GM21360 (cell line): ENCODE measurements around the gene CATSPERE.

Source experiments
- ATAC-seq: cut with Tn5 transposase; IDR thresholded peaks from one replicate; pipeline ENCODE4 v1.9.1; 2021; ENCODE audit warnings: mild to moderate bottlenecking, moderate library complexity; ENCODE audit not compliant: unreplicated experiment

CATSPERE gene, protein sequence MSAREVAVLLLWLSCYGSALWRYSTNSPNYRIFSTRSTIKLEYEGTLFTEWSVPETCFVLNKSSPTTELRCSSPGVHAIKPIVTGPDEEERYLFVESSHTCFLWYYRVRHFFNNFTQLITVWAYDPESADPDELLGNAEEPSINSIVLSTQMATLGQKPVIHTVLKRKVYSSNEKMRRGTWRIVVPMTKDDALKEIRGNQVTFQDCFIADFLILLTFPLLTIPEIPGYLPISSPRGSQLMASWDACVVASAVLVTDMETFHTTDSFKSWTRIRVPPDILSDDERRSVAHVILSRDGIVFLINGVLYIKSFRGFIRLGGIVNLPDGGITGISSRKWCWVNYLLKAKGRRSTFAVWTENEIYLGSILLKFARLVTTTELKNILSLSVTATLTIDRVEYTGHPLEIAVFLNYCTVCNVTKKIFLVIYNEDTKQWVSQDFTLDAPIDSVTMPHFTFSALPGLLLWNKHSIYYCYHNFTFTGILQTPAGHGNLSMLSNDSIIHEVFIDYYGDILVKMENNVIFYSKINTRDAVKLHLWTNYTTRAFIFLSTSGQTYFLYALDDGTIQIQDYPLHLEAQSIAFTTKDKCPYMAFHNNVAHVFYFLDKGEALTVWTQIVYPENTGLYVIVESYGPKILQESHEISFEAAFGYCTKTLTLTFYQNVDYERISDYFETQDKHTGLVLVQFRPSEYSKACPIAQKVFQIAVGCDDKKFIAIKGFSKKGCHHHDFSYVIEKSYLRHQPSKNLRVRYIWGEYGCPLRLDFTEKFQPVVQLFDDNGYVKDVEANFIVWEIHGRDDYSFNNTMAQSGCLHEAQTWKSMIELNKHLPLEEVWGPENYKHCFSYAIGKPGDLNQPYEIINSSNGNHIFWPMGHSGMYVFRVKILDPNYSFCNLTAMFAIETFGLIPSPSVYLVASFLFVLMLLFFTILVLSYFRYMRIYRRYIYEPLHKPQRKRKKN

DNA sequence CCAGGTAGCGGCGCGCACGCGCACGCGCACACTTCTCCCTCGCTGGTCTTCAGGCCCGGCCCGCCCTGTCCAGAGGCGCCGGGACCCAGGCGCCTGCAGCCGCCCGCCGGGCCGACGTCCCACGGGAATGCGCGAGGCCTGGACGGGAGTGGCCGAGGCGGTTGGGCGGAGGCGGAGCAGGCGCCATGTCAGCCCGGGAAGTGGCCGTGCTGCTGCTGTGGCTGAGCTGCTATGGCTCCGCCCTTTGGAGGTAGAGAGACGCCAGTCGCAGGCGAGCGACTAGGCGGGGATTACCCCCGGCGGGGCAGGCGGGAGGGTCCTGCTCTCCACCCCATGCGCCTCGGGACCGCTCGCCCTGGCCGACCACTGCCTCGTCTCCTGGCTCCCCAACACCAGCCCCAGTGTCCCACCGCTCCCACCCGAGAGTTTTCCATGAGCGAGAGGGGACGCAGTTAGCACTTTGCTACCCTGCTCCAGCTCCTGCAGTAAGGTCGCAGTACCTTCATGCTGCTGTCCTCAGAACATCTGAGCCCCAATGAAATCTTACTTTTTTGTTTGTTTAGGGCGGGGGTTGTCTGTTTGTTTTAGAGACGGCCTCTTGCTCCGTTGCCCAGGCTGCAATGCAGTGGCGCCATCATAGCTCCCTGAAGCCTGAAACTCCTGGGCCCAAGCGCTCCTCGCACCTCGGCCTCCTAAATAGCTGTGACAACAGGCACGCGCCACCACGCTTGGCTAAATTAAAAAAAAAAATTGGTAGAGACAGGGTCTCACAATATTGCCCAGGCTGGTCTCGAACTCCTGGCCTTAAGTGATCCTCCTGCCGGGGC is at the start of gene CATSPERE:
Gene CATSPERE, plus strand, starts transcription at position 29 of the 827 bp plus-strand sequence. Its CDS starts 157 bp downstream, at position 186.
- peak; percentile 99 for ATAC-seq

DNA sequence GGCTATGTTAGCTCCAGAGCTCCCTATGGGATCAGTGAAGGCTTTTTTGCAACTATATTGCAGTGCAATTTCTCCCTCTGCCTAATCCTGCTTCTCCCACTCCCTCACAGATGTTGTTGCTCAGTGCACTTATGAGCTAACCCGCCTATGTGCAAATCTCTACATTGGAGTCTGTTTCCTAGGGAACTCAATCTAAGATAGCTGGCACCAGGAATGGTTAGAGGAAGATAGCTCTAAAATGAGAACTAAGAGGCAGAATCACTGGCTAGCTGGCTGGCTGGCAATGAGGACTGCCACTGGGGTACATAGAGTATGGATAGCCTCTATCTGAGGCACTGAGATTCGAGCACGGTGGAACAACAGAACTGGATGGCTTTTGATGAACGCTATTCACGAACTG is 48.9 kb upstream of the CATSPERE start:
- no peak for ATAC-seq

DNA sequence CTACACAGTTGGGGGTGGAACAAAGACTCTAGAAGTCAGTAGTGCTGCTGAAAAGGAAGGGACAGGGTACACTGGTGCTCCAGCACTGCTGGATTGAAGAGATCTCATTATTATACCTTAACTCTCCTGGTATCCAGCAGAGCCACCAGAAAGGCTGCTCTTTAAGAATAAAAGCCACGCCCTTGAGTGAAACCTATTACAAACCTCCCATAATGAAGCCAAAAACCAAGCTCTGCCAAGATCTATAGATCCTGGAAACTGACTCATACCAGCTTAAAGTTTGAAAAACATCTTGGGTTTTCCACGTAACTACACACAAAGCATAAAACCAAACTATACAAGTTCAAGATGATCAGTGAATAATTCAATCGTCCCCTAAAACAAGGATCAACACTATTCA is 47.3 kb upstream of the CATSPERE start:
- ATAC-seq = no peak

DNA sequence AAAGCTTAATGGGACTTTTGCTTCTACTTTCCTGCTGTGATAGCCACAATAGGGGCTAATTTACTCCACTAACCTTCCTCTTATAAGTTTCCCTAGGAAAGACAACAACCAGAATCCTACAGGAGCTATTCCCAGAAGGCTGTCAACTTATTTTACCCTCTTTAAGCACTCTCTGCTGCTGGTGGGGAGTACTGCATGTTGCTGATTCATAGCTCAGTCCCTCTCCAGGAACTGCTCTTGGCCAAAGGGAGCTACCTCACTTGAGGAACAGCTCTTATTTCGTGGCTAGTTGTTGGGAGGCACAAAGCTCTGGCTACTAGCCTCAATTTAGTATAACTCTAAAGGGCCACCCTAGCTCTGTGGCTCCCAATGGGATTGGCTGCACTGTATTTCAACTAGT is 46.5 kb upstream of the CATSPERE start:
- no peak for ATAC-seq

DNA sequence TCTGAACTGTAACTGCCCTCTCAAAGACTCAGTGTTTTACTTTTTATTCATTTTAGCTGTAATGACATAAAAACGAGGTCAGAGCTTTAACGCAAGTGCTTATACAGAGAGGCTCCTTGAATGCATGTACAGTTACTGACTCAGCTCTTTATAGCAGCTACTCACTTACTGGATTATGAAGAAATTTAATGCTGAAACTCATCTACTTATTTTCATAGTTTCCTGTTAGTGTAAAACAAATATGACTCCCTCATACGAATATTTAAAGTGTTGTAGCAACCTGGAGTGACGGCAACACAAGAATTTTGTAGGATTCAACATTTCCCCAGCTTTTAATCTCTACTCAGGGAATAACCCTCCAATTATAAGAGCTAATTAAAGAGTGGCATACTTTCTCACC is 42.0 kb upstream of the CATSPERE start:
- no peak for ATAC-seq

DNA sequence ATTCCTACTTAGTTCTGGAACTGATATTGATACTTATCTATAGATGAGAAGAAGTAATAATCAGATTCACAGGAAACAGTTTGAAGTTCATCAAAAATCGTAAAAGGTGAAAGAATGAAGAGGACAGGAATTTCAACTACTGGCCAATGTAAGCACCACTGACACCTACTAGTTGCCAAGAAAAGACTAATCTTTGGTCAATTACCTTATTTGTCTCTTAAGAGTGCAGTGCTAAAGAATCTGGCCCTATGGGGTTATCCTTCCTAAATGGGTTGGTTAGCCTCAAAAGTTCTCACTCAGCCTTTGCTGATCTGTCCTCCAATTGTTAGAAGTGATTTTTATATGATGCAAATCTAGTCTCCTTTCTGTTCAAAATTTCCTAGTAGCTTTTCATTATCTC is 38.9 kb upstream of the CATSPERE start:
- ATAC-seq = no peak

DNA sequence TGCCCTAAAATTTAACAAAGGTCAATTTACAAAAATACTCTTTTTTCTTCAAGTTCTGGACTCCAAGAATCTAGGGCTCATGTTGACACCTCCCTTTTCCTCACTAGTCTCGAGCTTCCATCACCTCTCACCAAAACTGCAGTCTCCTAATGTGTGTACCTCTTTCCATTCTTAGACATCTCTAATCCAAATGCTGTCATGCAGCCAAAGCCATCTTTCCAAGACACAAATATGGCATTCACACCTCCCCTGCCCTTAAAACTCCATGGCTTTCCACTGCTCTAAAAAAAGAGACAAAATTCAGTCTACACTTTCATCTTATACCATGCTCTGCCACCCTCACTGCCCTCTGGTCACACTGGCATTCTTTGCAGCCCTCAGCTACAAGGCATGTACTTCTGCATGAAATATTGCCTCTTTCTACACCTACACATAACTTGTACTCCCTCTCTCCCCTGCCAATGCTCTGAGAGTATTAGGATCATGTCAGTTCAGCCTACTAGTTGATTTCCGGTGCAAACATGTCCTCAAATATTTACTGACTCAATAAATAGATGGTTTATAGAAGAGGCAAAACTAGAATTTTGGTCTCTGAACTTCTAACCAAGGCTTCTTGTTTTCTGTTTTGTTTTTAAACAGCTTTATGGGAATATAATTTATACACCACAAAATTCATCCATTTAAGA is 36.3 kb upstream of the CATSPERE start:
- ATAC-seq = no peak

DNA sequence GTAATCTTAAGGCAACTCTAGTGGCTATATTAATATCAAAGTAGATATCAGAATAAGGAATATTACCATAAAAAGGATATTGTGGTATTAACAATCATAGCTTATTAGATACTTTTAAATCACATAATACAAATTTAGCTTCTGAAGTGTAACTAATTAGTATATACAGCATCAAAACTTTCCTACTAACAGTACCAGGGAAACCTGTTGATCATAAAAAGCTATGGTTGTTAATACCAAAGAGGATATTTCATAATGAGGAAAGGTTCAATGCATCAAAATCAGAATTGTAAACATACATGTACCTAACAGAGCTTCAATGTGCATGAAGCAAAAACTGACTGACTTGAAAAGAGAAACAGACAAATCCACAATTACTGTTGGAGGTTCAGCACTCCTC is 33.4 kb upstream of the CATSPERE start:
- ATAC-seq = no peak

DNA sequence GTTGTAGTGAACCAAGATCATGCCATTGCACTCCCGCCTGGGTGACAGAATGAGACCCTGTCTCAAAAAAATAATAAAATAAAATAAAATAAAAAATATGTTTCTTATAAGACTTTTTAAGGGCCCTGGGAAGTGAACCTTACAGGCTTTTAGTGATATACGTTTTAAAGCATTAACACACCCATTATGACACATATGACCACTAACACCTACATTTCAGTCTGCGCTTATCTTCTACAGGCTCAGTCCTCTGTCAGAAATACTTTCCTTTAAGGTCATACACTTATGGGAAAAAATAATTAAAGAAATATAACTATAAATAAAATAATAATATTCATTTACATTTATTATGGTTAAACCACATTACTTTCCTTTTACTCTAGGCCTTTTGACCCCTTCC is 31.3 kb upstream of the CATSPERE start:
- ATAC-seq = no peak

DNA sequence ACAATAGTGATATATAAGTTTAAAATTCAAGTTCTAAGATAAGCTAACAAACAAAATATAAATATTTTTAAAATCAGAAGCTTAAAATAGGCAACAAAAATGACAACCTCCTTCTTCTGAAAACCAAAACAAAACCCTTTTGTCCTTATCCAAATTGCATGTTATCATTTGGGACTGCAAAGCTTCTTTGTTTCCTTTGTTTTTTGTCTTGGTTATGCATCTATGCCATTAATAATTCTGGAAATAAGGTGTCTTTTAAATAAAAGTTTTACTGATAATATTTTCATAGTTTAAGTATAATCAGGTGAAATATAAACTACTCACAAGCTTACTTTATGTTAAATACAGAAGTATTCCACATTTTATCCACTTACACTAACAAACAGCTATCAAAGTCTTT is 29.9 kb upstream of the CATSPERE start:
- ATAC-seq = no peak

DNA sequence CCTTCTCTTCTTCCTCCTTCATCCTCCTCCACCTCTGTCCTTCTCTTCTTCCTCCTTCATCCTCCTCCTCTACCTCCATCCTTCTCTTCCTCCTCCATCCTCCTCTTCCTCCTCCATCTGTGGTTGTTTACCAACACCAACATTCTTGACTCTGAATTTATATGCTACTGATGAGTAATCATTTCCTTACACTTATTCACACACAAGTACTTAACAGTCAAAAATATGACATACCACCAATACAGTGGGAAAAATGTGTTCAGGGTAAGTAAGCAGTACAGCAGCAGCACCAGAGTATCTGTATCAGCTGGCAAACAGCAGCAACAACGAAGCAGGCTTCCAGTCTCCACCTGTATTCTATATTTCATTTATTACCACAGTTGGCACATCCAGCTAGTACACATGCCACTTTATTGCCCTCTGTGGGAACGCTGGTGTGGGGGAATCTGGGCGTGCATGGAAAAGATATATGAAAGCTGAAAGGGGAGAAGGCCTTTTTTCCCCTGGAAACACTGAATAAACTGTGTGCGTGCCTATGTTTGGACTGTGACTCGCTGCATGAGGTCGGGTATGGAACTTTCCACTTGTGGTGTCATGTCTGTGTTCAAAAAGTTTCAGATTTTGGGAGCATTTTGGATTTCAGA is 25.4 kb upstream of the CATSPERE start:
- no peak for ATAC-seq

DNA sequence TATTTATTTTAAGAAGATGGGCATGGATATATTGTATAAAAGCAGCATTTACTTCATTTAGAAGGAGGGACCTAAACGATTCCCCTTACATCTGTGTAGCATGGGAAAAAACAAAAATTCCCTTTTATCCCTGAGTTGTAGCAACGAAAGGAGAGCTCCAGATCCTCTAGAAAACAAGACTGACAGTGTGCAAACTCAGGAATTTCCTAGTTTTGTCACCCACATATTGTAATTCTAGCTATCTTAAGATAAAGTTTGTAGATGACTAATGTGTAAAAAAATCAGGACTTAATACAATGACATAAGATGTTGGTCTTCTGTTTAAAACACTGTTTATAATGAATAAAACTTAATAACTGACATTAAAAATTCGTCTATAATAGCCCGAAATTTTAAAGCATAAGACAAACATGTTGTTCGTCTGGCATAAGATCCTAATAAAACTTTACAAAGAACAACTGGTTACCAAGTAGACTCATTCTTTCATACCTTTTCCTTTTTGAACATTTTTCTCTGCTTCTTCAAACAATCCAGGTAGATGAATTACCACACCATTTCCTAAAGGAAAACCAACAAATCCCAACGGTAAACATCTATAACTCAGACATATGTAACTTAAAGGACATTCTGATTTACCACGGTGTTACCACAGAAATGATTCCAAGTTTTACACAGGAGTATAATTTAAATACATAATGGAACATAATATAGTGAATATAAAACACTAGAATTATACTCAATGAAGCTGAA is 24.6 kb upstream of the CATSPERE start:
- no peak for ATAC-seq

DNA sequence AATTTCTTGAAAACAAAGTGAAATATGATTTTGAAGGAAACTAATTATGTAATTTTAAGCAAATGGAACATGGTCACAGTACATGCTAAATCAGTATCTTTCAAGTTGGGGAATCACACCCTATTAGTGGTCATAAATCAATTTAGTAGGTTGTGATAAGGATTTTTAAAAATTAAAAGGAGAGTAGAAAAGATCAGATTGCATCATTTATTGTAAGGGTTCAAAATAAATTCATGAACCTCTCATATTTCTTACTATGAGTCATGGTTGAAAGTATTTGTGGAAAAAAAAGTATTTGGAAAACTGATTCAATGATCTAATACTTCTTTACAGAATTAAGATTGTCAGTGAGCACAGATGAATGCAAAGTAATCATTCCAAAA is 24.0 kb upstream of the CATSPERE start:
- ATAC-seq = no peak

DNA sequence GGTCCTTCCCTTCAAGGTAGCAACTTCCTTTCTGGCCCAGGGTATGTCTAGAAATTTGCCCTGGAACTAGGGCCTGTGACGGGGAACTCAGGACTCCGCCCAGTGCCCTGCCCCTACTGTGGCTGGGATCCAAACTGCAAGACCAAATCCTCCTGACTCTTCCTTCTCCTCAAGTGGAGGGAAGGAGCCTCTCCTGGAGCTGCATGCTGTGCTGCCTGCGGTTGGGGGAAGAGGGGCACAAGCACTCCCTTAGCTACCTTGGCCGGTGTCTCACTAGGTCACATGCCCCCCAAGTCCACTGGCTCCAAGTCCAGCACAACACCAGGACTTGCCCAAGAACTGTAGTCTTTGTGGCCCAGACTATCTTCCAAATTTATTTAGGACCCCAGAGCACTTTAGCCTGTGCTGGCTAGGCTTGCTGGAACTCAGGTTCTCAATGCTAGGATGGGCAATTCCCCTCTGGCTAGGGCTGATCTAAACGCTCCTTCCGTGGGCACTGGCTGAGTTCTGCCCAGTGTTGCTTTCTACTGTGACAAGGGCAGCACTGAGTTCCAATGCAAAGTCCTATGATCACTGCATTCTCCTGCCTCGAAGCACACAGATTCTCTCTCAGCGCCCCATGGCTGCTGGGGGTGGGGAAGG is 21.6 kb upstream of the CATSPERE start:
- no peak for ATAC-seq

DNA sequence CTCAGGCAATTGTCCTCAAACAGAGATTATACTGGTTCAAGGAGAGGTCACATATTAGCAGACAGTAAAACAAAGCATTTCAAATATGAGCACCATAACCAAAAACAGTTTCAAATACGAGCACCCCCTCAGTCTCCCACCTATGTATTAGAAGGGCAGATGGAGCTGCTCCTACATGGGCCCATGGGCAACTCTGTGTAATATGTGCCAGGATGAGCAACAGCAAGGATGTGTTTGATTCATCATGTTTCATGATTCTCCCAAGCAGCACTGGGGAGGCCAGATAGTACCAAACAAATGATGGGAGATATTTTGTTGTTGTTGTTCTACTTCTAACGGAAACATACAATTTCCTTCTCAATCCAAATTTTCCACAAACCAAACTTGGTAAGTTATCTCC is 18.2 kb upstream of the CATSPERE start:
- no peak for ATAC-seq

DNA sequence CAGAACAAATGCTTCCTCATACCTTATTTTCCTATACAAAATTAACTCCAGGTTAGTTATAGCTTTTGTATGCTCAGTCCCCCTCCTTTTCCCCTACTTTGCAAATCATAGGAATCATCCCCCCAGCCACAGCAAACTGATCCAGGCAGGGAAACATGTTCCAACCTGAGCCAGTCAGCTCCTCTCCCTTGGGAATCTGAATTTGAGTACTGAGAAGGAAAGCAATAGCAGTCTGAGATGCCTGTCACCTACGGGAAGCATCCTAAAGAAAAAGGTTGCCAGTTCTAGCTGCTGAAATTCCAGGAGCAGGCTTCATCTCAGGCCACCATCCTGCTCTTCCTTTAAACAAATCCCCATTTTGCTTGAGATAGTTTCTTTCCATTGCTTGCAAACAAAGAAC is 16.2 kb upstream of the CATSPERE start:
- ATAC-seq = no peak

DNA sequence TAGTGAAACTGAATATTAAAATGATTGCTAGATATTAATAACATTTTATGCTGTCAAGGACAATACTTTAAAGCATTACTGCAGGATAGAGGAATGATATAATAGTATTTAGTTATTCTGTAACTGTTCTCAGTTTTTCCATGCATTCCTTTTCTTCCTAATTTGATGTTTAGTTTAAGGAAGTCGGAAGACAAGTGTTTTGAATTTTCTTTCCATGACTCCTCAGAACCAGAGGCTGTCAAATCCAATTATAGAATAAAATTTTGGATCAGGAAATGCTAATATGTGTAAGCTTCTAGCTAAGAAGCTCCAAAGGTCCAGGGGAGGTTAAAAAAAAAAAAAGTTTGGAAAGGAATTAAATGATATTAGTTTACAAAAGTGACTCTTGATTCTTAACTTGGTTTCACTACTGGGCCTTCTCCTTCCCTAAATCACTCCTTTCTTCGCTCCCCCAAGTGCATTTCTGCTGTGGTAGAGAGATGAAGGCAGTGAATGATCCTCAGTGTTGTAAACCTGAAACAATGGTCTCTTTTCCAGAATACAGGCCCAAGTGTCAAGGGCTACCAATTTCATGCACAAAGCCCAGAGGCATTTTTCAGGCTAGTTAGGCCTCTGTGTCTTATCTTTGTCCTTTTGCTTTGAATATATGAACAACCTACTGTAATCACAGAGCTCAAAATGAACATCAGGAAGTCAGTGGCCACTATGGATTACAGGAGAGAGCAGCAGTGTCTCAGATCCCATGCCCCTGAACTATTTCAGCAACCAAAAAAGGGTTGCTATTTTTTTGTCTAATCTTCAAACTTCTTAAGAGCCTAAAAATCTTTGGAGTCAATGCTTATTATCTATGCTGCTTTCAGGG is 15.5 kb upstream of the CATSPERE start:
- ATAC-seq = no peak

DNA sequence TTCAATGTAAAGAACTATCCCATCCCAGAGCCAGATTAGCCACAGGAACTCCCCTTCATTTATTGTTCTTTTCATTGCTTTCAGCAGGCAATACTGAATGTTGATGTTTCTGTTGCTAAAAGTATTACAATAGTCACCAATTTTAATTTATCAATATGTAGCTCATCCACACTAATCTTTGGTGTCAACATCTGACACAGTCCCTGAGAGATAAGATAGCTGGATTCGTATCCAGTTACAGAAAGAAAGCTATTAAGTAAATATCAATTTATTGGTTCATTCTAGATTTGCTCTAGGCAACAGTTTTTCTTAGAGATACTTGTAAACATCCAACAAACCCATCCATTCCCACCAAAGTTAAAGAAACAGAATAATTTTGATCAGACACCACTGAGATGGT is 14.0 kb upstream of the CATSPERE start:
- ATAC-seq = no peak
